LHCN-M2 (cell line): ENCODE measurements around the gene NEXN. TPM values are rescaled to one million over a fixed set of nuclear protein-coding genes. Genes with fewer than 3 reads are reported as not detected.
"Not testable (repeated sequence)": the region's sequence is repeated elsewhere in the genome, so short reads cannot be mapped to it uniquely, and the experiment has no call there.

Experiments
- DNase-seq: peaks from one replicate; pipeline ENCODE4 v3.0.0-alpha.2; 2012; ENCODE audit warnings: low read depth
- total RNA-seq: library from RNA; depleted of rRNA; stranded (reverse); fragments of >200 nt; gene quantifications from 2 replicates; pipeline ENCODE4 v1.2.3, GENCODE V29; 2014

Gene NEXN
- total RNA-seq, 1 experiment from 2014 or later: 29.7 TPM

- DNase-seq: no peak
These were observed 70.4 kb downstream of the NEXN start for GRCh38 chr1:77958850-77959249.

- no peak for DNase-seq
These were observed 73.0 kb downstream of the NEXN start for GRCh38 chr1:77961392-77961791.

- DNase-seq: no peak
These were observed 77.9 kb downstream of the NEXN start for GRCh38 chr1:77966291-77966690.

- no peak for DNase-seq
These were observed 81.8 kb downstream of the NEXN start for GRCh38 chr1:77970192-77970591.

GRCh38 chr1:77972080-77972479, 83.7 kb downstream of the NEXN start:
- DNase-seq: no peak

DNA sequence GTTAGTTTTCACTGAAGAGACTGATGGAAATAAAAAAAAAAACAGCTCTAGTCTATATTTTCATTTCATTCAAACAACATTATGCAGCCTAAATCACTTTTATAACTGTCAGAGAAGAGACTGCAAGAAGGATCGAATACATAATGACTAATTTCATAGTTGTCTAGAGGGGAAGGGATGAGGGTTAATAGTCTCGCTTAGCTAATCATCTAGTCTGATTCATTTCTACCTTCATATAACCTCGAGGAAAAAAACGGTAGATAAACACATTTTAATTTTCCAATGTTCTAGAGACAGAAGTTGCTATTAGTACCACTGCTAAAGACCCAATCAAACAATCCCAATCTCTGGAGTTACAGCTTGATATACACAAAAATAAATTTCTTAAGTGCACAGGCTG, 87.0 kb downstream of the NEXN start:
- peak; percentile 49 for DNase-seq

GRCh38 chr1:77975907-77976306, 87.5 kb downstream of the NEXN start:
- no peak for DNase-seq

- no peak for DNase-seq
These were observed 88.1 kb downstream of the NEXN start for GRCh38 chr1:77976433-77977076.

- no peak for DNase-seq
These were observed 89.5 kb downstream of the NEXN start for GRCh38 chr1:77977989-77978292.

GRCh38 chr1:77978293-77978968, 90.0 kb downstream of the NEXN start:
- peak; percentile 92 for DNase-seq

DNA sequence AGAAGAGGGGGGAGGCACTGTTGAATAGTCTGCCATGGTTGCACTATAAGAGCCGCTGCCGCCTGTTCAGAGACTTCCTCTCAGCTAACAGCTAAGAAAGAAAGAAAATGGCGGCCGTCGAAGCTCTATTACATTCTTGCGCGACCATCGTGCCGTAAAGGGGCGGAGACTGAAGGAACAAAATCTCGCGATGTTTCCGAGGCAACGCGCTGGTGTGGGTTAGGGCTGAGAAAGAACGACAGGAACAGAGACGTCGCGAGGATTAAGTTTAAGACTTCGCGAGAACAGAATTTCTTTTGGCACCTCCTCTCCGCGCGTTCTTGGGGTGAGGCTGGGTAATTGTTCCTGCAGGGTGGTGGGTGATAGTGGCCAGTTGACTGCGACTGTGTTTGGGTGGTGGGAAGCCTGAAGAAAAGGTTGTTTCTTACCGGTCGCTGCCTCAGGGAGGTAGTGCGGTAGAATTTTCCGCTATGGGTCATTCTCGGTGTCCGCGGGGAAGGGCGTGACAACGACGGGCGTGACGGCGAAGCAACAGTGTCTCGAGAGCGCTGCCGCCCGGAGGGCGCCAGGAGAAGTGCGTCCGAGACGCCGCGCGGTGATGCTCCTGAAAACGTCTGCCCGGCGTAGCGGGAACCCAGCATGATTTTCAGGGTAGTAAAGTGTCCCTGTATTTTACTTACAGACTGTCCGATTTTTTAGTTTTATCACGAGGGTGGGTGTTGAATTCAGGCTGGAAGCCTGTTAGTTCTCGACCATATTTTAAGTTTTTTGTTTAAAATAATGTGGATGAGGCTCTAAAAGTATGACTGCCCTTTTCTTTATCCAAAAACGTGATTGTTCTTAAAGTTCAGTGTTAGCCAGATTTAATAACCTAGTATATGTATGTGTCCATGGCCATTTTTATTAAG, 90.8 kb downstream of the NEXN start, which contains the start of gene FUBP1:
TSS of gene FUBP1 (minus strand) at position 104 of the 908 bp plus-strand sequence. CDS start at position 36, 68 bp downstream.
- DNase-seq: peak; percentile 99

DNA sequence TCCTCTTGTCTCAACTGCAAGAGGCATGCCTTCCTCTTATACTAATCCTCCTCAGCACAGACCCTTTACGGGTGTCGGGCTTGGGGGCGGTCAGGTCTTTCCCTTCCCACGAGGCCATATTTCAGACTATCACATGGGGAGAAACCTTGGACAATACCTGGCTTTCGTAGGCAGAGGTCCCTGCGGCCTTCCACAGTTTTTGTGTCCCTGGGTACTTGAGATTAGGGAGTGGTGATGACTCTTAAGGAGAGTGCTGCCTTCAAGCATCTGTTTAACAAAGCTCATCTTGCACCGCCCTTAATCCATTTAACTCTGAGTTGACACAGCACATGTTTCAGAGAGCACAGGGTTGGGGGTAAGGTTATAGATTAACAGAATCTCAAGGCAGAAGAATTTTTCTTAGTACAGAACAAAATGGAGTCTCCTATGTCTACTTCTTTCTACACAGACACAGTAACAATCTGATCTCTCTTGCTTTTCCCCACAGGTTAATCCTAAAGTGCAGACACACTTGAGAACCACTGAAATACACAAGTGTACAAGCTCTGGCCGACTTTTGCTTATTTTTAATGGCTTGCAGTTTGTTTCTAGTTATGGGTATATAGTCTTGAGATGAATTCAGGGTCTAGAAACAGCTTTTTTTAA, 95.0 kb downstream of the NEXN start:
- not testable (repeated sequence) for DNase-seq

DNA sequence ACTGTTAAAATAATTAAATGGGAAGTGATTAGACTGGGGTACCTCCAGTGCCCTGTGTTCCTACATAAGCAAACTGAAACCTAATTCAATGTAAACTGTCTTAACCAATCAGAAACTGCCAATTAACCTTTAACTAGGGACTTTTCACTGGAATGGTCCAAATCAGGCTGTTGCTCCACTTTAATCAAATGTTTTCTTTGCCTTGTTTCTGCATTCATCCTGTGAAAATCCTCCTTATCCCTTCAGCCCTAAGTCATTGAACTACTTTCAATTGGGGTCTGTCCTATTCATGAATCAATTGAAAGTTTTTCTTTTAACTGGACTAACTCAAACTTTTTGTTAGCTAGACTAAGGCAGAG, 95.6 kb downstream of the NEXN start:
- DNase-seq: no peak

DNA sequence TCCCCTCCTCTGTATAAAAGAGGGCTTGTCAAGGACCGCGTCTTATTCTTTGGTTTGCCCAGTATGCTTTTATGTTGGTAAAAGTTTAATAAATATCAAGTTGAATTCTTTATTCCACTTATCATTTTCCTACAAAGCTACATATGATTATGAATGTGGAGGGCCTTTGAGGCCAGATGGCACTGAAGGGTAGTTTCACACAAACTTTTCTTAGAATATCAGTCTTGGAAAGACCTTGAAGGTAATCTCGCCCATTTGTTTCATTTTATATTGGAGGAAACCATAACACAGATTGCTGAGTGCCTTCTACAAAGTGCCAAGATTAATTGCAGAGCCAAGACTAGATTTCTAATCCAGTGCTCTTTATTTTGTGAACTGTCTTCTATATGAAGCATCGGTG, 96.2 kb downstream of the NEXN start:
- DNase-seq: no peak

- DNase-seq: no peak
These were observed 98.4 kb downstream of the NEXN start for GRCh38 chr1:77986810-77987209.

- no peak for DNase-seq
These were observed 99.5 kb downstream of the NEXN start for GRCh38 chr1:77987919-77988318.

- DNase-seq: no peak
These were observed 101.3 kb downstream of the NEXN start for GRCh38 chr1:77989744-77990143.

- no peak for DNase-seq
These were observed 102.3 kb downstream of the NEXN start for GRCh38 chr1:77990629-77991204.

DNA sequence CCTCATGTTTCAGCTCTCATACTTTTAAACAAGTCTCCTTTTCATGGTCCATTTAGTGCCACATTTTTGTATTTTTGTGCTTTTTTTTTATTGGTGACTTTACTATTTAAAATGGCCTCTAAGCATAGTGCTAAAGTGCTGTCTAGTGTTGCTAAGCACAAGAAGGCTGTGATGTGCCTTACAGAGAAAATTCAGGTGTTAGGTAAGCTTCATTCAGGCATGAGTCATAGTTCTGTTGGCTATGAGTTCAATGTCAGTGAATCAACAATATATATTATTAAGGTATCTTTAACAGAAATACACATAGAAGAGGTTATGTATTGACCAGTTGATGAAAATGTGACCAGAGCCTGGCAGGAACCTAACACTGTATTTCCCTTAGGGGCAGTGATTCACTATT, 103.2 kb downstream of the NEXN start:
- DNase-seq: no peak
